H1 (cell line): ENCODE results near the gene DGKI. TPM values are rescaled to one million over a fixed set of nuclear protein-coding genes. Genes with fewer than 3 reads are reported as not detected.

Source experiments
- CTCF ChIA-PET: fragments of 300-600 bp; sonication (Branson Sonifier 250); formaldehyde crosslinking; loops from one replicate; lab custom pipeline; 2021; ENCODE audit not compliant: partially characterized antibody; lab: Charles Lee
- POLR2A ChIA-PET: fragments of 300-600 bp; sonication (Branson Sonifier 250); formaldehyde crosslinking; loops from one replicate; lab custom pipeline; 2021; ENCODE audit warnings: inconsistent platforms; ENCODE audit not compliant: partially characterized antibody; lab: Charles Lee
- DNase-seq, 2 experiments: peaks; one replicate each; pipeline versions ENCODE4 v3.0.0 to v3.0.0-alpha.2; 2010 to 2022; ENCODE audit warnings: low spot score in 2 of 2, low read depth in 1 of 2, mixed read lengths in 1 of 2
- FAIRE-seq: peaks from 2 replicates; lab custom pipeline; 2011; peaks lifted over from hg19 to GRCh38; lab: Jason Lieb, UNC
- H2AFZ ChIP-seq: 2 replicates; pipeline ENCODE4 v1.8.1; 2012; ENCODE audit warnings: low read length, inconsistent platforms
- H2AK5ac ChIP-seq: 2 replicates; pipeline ENCODE4 v1.6.1; 2013; ENCODE audit warnings: low read depth, low read length
- H2BK120ac ChIP-seq: replicated peaks from 2 replicates; pipeline ENCODE3; 2013; ENCODE audit warnings: low read depth, low read length, inconsistent platforms
- H2BK12ac ChIP-seq: 2 replicates; pipeline ENCODE4 v1.6.1; 2013; ENCODE audit warnings: low read depth, low read length
- H2BK15ac ChIP-seq: 2 replicates; pipeline ENCODE4 v1.6.1; 2013; ENCODE audit warnings: low read length
- H2BK20ac ChIP-seq: 2 replicates; pipeline ENCODE4 v1.6.1; 2013; ENCODE audit warnings: low read length
- H2BK5ac ChIP-seq: 2 replicates; pipeline ENCODE4 v1.6.1; 2013; ENCODE audit warnings: low read depth, low read length
- H3K14ac ChIP-seq: 2 replicates; pipeline ENCODE4 v1.6.1; 2013; ENCODE audit warnings: inconsistent platforms; ENCODE audit not compliant: insufficient read length
- H3K18ac ChIP-seq: 2 replicates; pipeline ENCODE4 v1.6.1; 2013; ENCODE audit warnings: low read length; ENCODE audit errors: extremely low read depth
- H3K23ac ChIP-seq: 2 replicates; pipeline ENCODE4 v1.6.1; 2013; ENCODE audit warnings: inconsistent platforms; ENCODE audit not compliant: insufficient read length
- H3K23me2 ChIP-seq: 2 replicates; pipeline ENCODE4 v1.6.1; 2013; ENCODE audit warnings: low read depth, low read length
- H3K27ac ChIP-seq: 2 replicates; pipeline ENCODE4 v1.6.1; 2011; ENCODE audit warnings: low read depth, low read length, inconsistent platforms
- H3K27me3 ChIP-seq, 4 experiments: replicated peaks in 1 of 4; 1 replicate in 1 of 4; 2 replicates in 3 of 4; pipeline versions ENCODE4 v1.6.1 to v1.8.1; 2011 to 2013; ENCODE audit warnings: low read length in 3 of 4, mild to moderate bottlenecking in 3 of 4, inconsistent platforms in 2 of 4, mixed read lengths in 2 of 4, moderate library complexity in 1 of 4; ENCODE audit not compliant: control insufficient read depth in 3 of 4, insufficient read depth in 3 of 4; ENCODE audit errors: extremely low read depth in 1 of 4
- H3K36me3 ChIP-seq, 4 experiments: 2 replicates each; pipeline versions ENCODE4 v1.6.1 to v1.8.1; 2011 to 2013; ENCODE audit warnings: mild to moderate bottlenecking in 4 of 4, low read length in 3 of 4, moderate library complexity in 2 of 4, control low read depth in 1 of 4, inconsistent platforms in 1 of 4; ENCODE audit not compliant: insufficient read depth in 4 of 4, control insufficient read depth in 2 of 4
- H3K4ac ChIP-seq: replicated peaks from 2 replicates; pipeline ENCODE3; 2013; ENCODE audit warnings: low read length, low read depth, mixed read lengths, inconsistent platforms; ENCODE audit not compliant: insufficient read length
- H3K4me1 ChIP-seq, 4 experiments: replicated peaks in 1 of 4; 1 replicate in 1 of 4; 2 replicates in 3 of 4; pipeline versions ENCODE4 v1.6.1 to v1.8.1; 2011 to 2013; ENCODE audit warnings: low read length in 3 of 4, inconsistent platforms in 2 of 4, mixed read lengths in 1 of 4; ENCODE audit not compliant: insufficient read depth in 4 of 4, control insufficient read depth in 3 of 4
- H3K4me2 ChIP-seq, 2 experiments: 2 replicates each; pipeline versions ENCODE4 v1.6.1 to v1.8.1; 2011 to 2013; ENCODE audit warnings: low read depth in 2 of 2, low read length in 2 of 2, control low read depth in 1 of 2, inconsistent platforms in 1 of 2, mild to moderate bottlenecking in 1 of 2; ENCODE audit not compliant: insufficient read depth in 1 of 2
- H3K4me3 ChIP-seq, 4 experiments: fragments of 200-600, 300-600 bp in 1 of 4; sonication (generic), shearing (Covaris generic), sonication (Bioruptor Twin) in 1 of 4; 2 replicates each; pipeline versions ENCODE4 v1.5.1 to v1.8.1; 2011 to 2016; ENCODE audit warnings: low read length in 4 of 4, low read depth in 3 of 4, control low read depth in 2 of 4, inconsistent platforms in 2 of 4, mild to moderate bottlenecking in 2 of 4, mixed read lengths in 1 of 4, moderate library complexity in 1 of 4; ENCODE audit not compliant: insufficient read depth in 2 of 4; ENCODE audit errors: extremely low read depth in 1 of 4
- H3K56ac ChIP-seq: replicated peaks from 2 replicates; pipeline ENCODE3; 2013; ENCODE audit warnings: low read depth, mild to moderate bottlenecking, mixed read lengths, low read length, inconsistent platforms; ENCODE audit not compliant: insufficient read length
- H3K79me1 ChIP-seq: 2 replicates; pipeline ENCODE4 v1.6.1; 2013; ENCODE audit warnings: low read depth, low read length, control low read depth
- H3K79me2 ChIP-seq, 2 experiments: 2 replicates each; pipeline versions ENCODE4 v1.6.1 to v1.8.1; 2012 to 2013; ENCODE audit warnings: low read length in 2 of 2, mild to moderate bottlenecking in 2 of 2, inconsistent platforms in 1 of 2; ENCODE audit not compliant: insufficient read depth in 2 of 2, control insufficient read depth in 1 of 2
- H3K9ac ChIP-seq, 4 experiments: replicated peaks in 1 of 4; 1 replicate in 1 of 4; 2 replicates in 3 of 4; pipeline versions ENCODE4 v1.6.1 to v1.8.1; 2011 to 2013; ENCODE audit warnings: low read depth in 3 of 4, low read length in 3 of 4, control low read depth in 2 of 4, mild to moderate bottlenecking in 2 of 4, moderate library complexity in 2 of 4, inconsistent platforms in 1 of 4; ENCODE audit errors: extremely low read depth in 1 of 4
- H3K9me3 ChIP-seq, 2 experiments: 2 replicates each; pipeline versions ENCODE4 v1.6.1 to v1.8.1; 2012 to 2013; ENCODE audit warnings: mild to moderate bottlenecking in 2 of 2, moderate library complexity in 2 of 2, control low read depth in 1 of 2, inconsistent platforms in 1 of 2, low read depth in 1 of 2, low read length in 1 of 2, mixed read lengths in 1 of 2; ENCODE audit not compliant: insufficient read depth in 2 of 2
- H4K20me1 ChIP-seq, 2 experiments: replicated peaks in 1 of 2; 2 replicates each; pipeline versions ENCODE3 to v1.8.1; 2011 to 2013; ENCODE audit warnings: inconsistent platforms in 2 of 2, low read length in 2 of 2, mild to moderate bottlenecking in 1 of 2; ENCODE audit not compliant: insufficient read depth in 2 of 2, control insufficient read depth in 1 of 2
- H4K5ac ChIP-seq: 2 replicates; pipeline ENCODE4 v1.6.1; 2013; ENCODE audit warnings: low read length, low read depth, mixed read lengths, inconsistent platforms; ENCODE audit not compliant: insufficient read length
- H4K8ac ChIP-seq: 2 replicates; pipeline ENCODE4 v1.8.0; 2013; ENCODE audit warnings: mild to moderate bottlenecking, moderate library complexity, low read length, inconsistent platforms; ENCODE audit not compliant: insufficient read depth; ENCODE audit errors: extremely low read depth
- H4K91ac ChIP-seq: replicated peaks from 2 replicates; pipeline ENCODE3; 2013; ENCODE audit warnings: low read length, mixed read lengths, inconsistent platforms; ENCODE audit not compliant: insufficient read length
- CHD2 ChIP-seq: IDR thresholded peaks from 2 replicates; pipeline ENCODE4 v1.6.1; 2012; ENCODE audit warnings: low read length, improper control_type of control experiment
- CTCF ChIP-seq, 3 experiments: IDR thresholded peaks; 1 replicate in 2 of 3; 2 replicates in 1 of 3; pipeline versions ENCODE4 v1.5.1 to v1.6.1; 2011; ENCODE audit warnings: low read length in 3 of 3, mild to moderate bottlenecking in 3 of 3, inconsistent platforms in 2 of 3, low read depth in 1 of 3, moderate library complexity in 1 of 3; ENCODE audit not compliant: insufficient read depth in 1 of 3; ENCODE audit errors: control extremely low read depth in 1 of 3
- EZH2 ChIP-seq: fragments of 200-600 bp; sonication (generic); IDR thresholded peaks from 2 replicates; pipeline ENCODE4 v1.7.1; 2012; ENCODE audit warnings: low read depth, mild to moderate bottlenecking, moderate library complexity, low read length, inconsistent platforms; ENCODE audit not compliant: severe bottlenecking
- HDAC6 ChIP-seq: IDR thresholded peaks from one replicate; pipeline ENCODE4 v1.7.1; 2012; ENCODE audit warnings: low read depth, mild to moderate bottlenecking, inconsistent platforms, low read length, moderate library complexity
- POU5F1 ChIP-seq: IDR thresholded peaks from 2 replicates; pipeline ENCODE4 v1.6.1; 2011; ENCODE audit warnings: low read depth, mild to moderate bottlenecking, low read length, moderate library complexity
- RXRA ChIP-seq: IDR thresholded peaks from 2 replicates; pipeline ENCODE4 v1.6.1; 2011; ENCODE audit warnings: low read depth, mild to moderate bottlenecking, low read length, moderate library complexity; ENCODE audit not compliant: insufficient read depth
- SIX5 ChIP-seq: IDR thresholded peaks from 2 replicates; pipeline ENCODE4 v1.6.1; 2011; ENCODE audit warnings: mild to moderate bottlenecking, low read depth, low read length
- SUZ12 ChIP-seq: fragments of 200-600 bp; sonication (generic); IDR thresholded peaks from 2 replicates; pipeline ENCODE4 v1.6.1; 2012; ENCODE audit warnings: mild to moderate bottlenecking, inconsistent platforms, low read length, moderate library complexity, mixed read lengths
- TEAD4 ChIP-seq: IDR thresholded peaks from 2 replicates; pipeline ENCODE4 v1.6.1; 2012; ENCODE audit warnings: low read depth, low read length, inconsistent platforms, mixed read lengths
- WGBS, 2 experiments: shearing (Covaris generic) in 1 of 2; methylation state at CpG; one replicate each; pipeline versions ENCODE4 v1.1.6 to v1.1.7; 2013 to 2015; ENCODE audit warnings: low lambda C conversion rate in 2 of 2, mixed read lengths in 2 of 2, inconsistent platforms in 1 of 2, low coverage in 1 of 2, missing lambda C conversion rate in 1 of 2; ENCODE audit not compliant: insufficient replicate concordance in 2 of 2, insufficient coverage in 1 of 2, insufficient read length in 1 of 2; ENCODE audit errors: extremely low coverage in 1 of 2, missing lambda C conversion rate in 1 of 2; 5-methylcytosine and 5-hydroxymethylcytosine counted together
- polyA plus RNA-seq, 7 experiments: library from polyadenylated mRNA; depleted of rRNA in 3 of 7; stranded (reverse) in 5 of 7; unstranded in 2 of 7; fragments of >200 nt in 5 of 7; fragments of 200-250 nt in 2 of 7; gene quantifications; 1 replicate in 5 of 7; 2 replicates in 1 of 7; 4 replicates in 1 of 7; pipeline versions ENCODE4 v1.2.1 to v1.2.3, GENCODE V29; 2011 to 2013; ENCODE audit warnings: missing spikeins in 2 of 7, mixed read lengths in 2 of 7
- total RNA-seq: library from RNA; stranded (reverse); fragmentation: NEBNext Ultra II Directional; extraction: Animal tissue kit (Norgen Biotek cat#: 25700); gene quantifications from 2 replicates; pipeline ENCODE4 v1.2.1, GENCODE V29; 2021

DGKI gene
- total and polyA plus RNA-seq, 2 of the 8 experiments (the other 6 are each of a cell fraction or from before 2014, with no cell fraction given): 0.20 to 0.71 TPM

GRCh38 chr7:137441451-137441850 lies 405.3 kb downstream of the DGKI start:
- ChIA-PET CTCF (interaction anchor here (0.6 to 1.1 kb wide), 3 partner anchors 11 to 184 kb away, joined by 3 to 4 read pairs (median 3); no protein-coding TSS in a partner anchor), POLR2A (no interaction called here)
- H2BK5ac ChIP-seq: no peak overlapping the region
- no peaks in the 10 kb centered on the region for H3K79me2 ChIP-seq
- no peak overlapping the region for H3K18ac ChIP-seq
- no peak overlapping the region for H2AK5ac ChIP-seq
- FAIRE-seq: no peak
- H3K14ac ChIP-seq: no peak overlapping the region
- H3K27me3 ChIP-seq: no peaks in the 10 kb centered on the region
- no peak overlapping the region for H3K4me2 ChIP-seq
- H3K27ac ChIP-seq: no peak overlapping the region
- no peak overlapping the region for H2AFZ ChIP-seq
- no peaks in the 10 kb centered on the region for H3K9me3 ChIP-seq
- H2BK12ac ChIP-seq: no peak overlapping the region
- no peaks in the 10 kb centered on the region for H3K79me1 ChIP-seq
- DNase-seq: no peak
- no peaks in the 10 kb centered on the region for H3K23me2 ChIP-seq
- no peak overlapping the region for H3K4ac ChIP-seq
- H3K36me3 ChIP-seq: no peaks in the 10 kb centered on the region
- H2BK15ac ChIP-seq: no peak overlapping the region
- H4K5ac ChIP-seq: no peak overlapping the region
- H3K9ac ChIP-seq: no peak overlapping the region
- no peak overlapping the region for H4K8ac ChIP-seq
- no peak overlapping the region for H2BK120ac ChIP-seq
- no peaks in the 10 kb centered on the region for H4K20me1 ChIP-seq
- H3K4me1 ChIP-seq: peaks cover 0 to 4% (median under 1%) of the 10 kb centered on the region in 4 experiments; a peak in 2 of 7 replicates
- H3K4me3 ChIP-seq: no peak overlapping the region
- WGBS, 2 experiments: 93% methylated on average over 3 of the region's 3 CpGs; no CpG with 5 or more reads in 1 of the 2 experiments
- no peak overlapping the region for H3K23ac ChIP-seq
- H4K91ac ChIP-seq: no peak overlapping the region
- no peak overlapping the region for H3K56ac ChIP-seq
- no peak overlapping the region for H2BK20ac ChIP-seq
- TF ChIP-seq SUZ12: no peak
- no peak for TF ChIP-seq CHD2
- TF ChIP-seq EZH2: no peak
- TF ChIP-seq TEAD4: no peak
- no peak for TF ChIP-seq SIX5
- TF ChIP-seq POU5F1: no peak
- TF ChIP-seq RXRA: no peak
- TF ChIP-seq HDAC6: no peak
- no peak for TF ChIP-seq CTCF (IDR thresholded peaks at IDR 0.05; ENCODE audit: control extremely low read depth in 1 of 3, insufficient read depth in 1 of 3, low read depth in 1 of 3, low read length in 3 of 3)
